ENCODE results near the gene ASF1A. TPM values are rescaled to one million over a fixed set of nuclear protein-coding genes. Genes with fewer than 3 reads are reported as not detected.

The ASF1A gene
- total and polyA plus RNA-seq, 2 of the 13 experiments (the other 11 are each of a cell fraction or from before 2014, with no cell fraction given), result 14.5 to 49.9 TPM

DNA sequence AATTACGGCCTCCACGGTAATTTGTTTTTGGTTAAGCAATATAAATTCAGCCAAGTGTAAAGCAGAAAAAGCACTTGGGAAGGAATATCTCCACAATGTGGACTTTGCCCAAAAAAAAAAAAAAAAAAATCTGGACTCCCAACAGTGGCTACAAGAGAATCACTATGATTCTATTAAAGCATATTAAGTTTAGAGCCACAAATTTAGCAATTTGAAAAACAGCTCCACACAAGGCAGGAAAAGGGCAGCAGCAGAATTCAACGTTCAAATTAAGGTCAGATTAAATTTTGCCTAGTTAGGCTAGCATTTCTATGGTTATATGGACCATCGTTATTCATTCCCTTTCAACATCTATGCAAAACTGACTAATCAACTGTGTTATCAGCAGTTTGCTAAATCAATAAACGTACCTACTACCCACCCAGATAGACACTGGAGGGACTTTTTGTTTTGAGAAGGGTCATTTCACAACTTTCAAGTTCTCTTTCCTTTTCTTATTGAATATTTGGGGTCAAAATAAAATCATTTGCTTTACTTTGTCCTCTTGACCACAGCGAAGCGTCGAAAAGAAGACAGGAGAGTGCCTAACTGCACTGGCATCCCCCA, 40.0 kb downstream of the ASF1A start (continued):
- TF ChIP-seq, protein P1, sequence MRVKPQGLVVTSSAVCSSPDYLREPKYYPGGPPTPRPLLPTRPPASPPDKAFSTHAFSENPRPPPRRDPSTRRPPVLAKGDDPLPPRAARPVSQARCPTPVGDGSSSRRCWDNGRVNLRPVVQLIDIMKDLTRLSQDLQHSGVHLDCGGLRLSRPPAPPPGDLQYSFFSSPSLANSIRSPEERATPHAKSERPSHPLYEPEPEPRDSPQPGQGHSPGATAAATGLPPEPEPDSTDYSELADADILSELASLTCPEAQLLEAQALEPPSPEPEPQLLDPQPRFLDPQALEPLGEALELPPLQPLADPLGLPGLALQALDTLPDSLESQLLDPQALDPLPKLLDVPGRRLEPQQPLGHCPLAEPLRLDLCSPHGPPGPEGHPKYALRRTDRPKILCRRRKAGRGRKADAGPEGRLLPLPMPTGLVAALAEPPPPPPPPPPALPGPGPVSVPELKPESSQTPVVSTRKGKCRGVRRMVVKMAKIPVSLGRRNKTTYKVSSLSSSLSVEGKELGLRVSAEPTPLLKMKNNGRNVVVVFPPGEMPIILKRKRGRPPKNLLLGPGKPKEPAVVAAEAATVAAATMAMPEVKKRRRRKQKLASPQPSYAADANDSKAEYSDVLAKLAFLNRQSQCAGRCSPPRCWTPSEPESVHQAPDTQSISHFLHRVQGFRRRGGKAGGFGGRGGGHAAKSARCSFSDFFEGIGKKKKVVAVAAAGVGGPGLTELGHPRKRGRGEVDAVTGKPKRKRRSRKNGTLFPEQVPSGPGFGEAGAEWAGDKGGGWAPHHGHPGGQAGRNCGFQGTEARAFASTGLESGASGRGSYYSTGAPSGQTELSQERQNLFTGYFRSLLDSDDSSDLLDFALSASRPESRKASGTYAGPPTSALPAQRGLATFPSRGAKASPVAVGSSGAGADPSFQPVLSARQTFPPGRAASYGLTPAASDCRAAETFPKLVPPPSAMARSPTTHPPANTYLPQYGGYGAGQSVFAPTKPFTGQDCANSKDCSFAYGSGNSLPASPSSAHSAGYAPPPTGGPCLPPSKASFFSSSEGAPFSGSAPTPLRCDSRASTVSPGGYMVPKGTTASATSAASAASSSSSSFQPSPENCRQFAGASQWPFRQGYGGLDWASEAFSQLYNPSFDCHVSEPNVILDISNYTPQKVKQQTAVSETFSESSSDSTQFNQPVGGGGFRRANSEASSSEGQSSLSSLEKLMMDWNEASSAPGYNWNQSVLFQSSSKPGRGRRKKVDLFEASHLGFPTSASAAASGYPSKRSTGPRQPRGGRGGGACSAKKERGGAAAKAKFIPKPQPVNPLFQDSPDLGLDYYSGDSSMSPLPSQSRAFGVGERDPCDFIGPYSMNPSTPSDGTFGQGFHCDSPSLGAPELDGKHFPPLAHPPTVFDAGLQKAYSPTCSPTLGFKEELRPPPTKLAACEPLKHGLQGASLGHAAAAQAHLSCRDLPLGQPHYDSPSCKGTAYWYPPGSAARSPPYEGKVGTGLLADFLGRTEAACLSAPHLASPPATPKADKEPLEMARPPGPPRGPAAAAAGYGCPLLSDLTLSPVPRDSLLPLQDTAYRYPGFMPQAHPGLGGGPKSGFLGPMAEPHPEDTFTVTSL (CRISPR knock-in tag; IDR thresholded peaks at IDR 0.05; ENCODE audit: borderline replicate concordance), result peak; percentile 33; the same call in 1 of the 2 replicates
- TF ChIP-seq, protein P2, sequence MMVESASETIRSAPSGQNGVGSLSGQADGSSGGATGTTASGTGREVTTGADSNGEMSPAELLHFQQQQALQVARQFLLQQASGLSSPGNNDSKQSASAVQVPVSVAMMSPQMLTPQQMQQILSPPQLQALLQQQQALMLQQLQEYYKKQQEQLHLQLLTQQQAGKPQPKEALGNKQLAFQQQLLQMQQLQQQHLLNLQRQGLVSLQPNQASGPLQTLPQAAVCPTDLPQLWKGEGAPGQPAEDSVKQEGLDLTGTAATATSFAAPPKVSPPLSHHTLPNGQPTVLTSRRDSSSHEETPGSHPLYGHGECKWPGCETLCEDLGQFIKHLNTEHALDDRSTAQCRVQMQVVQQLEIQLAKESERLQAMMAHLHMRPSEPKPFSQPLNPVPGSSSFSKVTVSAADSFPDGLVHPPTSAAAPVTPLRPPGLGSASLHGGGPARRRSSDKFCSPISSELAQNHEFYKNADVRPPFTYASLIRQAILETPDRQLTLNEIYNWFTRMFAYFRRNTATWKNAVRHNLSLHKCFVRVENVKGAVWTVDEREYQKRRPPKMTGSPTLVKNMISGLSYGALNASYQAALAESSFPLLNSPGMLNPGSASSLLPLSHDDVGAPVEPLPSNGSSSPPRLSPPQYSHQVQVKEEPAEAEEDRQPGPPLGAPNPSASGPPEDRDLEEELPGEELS (CRISPR knock-in tag; IDR thresholded peaks at IDR 0.05), result no peak
- 0 out of 2 replicates have a peak, but pooled peaks have one; percentile 18 for TF ChIP-seq NCOR1 (IDR thresholded peaks at IDR 0.05; ENCODE audit: borderline replicate concordance, low read length)
